IMR-90 (cell line): ENCODE results near the gene POLR1H.

Experiments
- BHLHE40 ChIP-seq: fragments of 150-350 bp; IDR thresholded peaks from 2 replicates; pipeline ENCODE4 v1.6.1; 2016; ENCODE audit warnings: mild to moderate bottlenecking, low read depth, low read length
- CEBPB ChIP-seq: IDR thresholded peaks from 2 replicates; pipeline ENCODE4 v1.6.1; 2012; ENCODE audit warnings: low read depth, low read length, improper control_type of control experiment
- FOS ChIP-seq: fragments of 150-350 bp; IDR thresholded peaks from 2 replicates; pipeline ENCODE4 v1.6.1; 2016; ENCODE audit warnings: low read depth, low read length
- MAZ ChIP-seq: IDR thresholded peaks from 2 replicates; pipeline ENCODE4 v1.6.1; 2012; ENCODE audit warnings: low read depth, mild to moderate bottlenecking, low read length, improper control_type of control experiment, moderate library complexity, borderline replicate concordance
- POLR2A ChIP-seq: IDR thresholded peaks from 2 replicates; pipeline ENCODE4 v1.6.1; 2012; ENCODE audit warnings: mild to moderate bottlenecking, low read depth, low read length
- USF2 ChIP-seq: fragments of 150-350 bp; IDR thresholded peaks from 2 replicates; pipeline ENCODE4 v1.6.1; 2017; ENCODE audit warnings: mild to moderate bottlenecking, antibody characterized with exemption, low read length, low read depth
- TF ChIP-seq, protein P1 (sequence below): conservative IDR thresholded peaks from 2 replicates; pipeline ENCODE4 v1.5.1; 2012; ENCODE audit warnings: mild to moderate bottlenecking, low read depth, low read length, improper control_type of control experiment

DNA sequence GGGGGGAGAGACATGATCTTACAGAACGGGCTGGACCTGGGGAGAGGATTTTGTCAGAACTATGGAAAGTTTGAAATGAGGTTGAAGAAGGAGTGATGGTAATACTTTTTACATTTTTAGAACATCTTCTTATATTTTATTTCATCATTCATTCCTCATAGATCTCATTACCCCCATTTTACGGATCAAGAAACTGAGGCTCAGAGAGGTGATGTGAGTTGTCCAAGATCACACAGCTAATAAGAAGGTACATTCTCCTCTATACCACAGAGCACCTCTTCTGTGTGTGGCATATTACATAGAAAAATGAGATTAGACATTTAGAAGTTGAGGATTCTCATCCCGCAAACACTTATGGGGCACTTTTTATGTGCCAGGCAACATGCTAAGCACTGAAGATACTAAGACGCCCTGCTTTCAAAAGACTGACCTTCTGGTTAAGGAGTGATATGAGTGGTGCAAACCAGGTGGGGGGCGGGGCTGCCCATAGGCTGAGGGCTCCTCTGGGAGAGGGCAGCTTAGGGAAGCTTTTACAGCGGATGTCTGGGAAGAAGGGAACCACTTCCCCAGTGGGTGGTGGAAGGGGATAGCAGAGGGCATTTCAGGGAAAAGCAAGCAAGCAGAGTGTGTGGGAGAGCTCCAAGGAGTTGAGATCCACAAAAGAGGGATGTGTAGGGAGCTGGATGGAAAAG, 31.9 kb downstream of the POLR1H start:
- TF ChIP-seq POLR2A (no peak), USF2 (no peak), CEBPB (no peak), FOS (no peak), MAZ (no peak), BHLHE40 (no peak)
- TF ChIP-seq, protein P1, sequence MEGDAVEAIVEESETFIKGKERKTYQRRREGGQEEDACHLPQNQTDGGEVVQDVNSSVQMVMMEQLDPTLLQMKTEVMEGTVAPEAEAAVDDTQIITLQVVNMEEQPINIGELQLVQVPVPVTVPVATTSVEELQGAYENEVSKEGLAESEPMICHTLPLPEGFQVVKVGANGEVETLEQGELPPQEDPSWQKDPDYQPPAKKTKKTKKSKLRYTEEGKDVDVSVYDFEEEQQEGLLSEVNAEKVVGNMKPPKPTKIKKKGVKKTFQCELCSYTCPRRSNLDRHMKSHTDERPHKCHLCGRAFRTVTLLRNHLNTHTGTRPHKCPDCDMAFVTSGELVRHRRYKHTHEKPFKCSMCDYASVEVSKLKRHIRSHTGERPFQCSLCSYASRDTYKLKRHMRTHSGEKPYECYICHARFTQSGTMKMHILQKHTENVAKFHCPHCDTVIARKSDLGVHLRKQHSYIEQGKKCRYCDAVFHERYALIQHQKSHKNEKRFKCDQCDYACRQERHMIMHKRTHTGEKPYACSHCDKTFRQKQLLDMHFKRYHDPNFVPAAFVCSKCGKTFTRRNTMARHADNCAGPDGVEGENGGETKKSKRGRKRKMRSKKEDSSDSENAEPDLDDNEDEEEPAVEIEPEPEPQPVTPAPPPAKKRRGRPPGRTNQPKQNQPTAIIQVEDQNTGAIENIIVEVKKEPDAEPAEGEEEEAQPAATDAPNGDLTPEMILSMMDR = no peak
